Keratinocyte (primary cell): ENCODE measurements around the gene HAPLN1.

Source experiments
- EZH2 ChIP-seq: IDR thresholded peaks from one replicate; pipeline ENCODE4 v1.6.1; 2012; ENCODE audit warnings: inconsistent platforms, mild to moderate bottlenecking, low read length, moderate library complexity
- TF ChIP-seq, protein P1 (sequence below), 3 experiments: IDR thresholded peaks in 1 of 3; conservative IDR thresholded peaks in 1 of 3; optimal IDR thresholded peaks in 1 of 3; 2 replicates in 2 of 3; 3 replicates in 1 of 3; pipeline versions ENCODE3 to v1.5.1; 2011; ENCODE audit warnings: low read length in 3 of 3, mild to moderate bottlenecking in 3 of 3, moderate library complexity in 2 of 3, control low read depth in 1 of 3, inconsistent platforms in 1 of 3; ENCODE audit not compliant: insufficient read depth in 2 of 3; ENCODE audit errors: extremely low read depth in 1 of 3

DNA sequence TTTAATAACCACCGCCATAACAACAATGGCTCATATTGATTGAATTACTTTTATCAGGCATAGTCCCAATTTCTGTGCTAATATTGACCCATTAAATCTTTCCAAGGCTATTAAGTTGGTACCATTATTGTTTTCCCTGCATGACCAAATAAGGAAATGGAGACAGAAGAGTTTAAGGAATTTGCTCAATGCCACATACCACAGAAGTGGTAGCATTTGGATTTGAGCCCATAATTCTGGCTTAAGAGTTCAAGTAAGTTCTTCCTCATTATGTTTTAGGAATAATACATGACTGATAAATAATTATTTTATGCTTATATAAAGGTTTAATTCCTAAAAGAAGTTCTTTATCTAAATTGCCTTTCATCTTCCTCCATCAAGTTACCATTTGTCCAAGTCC is 43.4 kb upstream of the HAPLN1 start:
- TF ChIP-seq, protein P1, sequence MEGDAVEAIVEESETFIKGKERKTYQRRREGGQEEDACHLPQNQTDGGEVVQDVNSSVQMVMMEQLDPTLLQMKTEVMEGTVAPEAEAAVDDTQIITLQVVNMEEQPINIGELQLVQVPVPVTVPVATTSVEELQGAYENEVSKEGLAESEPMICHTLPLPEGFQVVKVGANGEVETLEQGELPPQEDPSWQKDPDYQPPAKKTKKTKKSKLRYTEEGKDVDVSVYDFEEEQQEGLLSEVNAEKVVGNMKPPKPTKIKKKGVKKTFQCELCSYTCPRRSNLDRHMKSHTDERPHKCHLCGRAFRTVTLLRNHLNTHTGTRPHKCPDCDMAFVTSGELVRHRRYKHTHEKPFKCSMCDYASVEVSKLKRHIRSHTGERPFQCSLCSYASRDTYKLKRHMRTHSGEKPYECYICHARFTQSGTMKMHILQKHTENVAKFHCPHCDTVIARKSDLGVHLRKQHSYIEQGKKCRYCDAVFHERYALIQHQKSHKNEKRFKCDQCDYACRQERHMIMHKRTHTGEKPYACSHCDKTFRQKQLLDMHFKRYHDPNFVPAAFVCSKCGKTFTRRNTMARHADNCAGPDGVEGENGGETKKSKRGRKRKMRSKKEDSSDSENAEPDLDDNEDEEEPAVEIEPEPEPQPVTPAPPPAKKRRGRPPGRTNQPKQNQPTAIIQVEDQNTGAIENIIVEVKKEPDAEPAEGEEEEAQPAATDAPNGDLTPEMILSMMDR (optimal IDR thresholded peaks at IDR 0.05 in 1 of 3, IDR thresholded peaks at IDR 0.05 in 1 of 3, conservative IDR thresholded peaks at IDR 0.05 in 1 of 3; ENCODE audit: extremely low read depth in 1 of 3, insufficient read depth in 2 of 3, low read length in 3 of 3), result no peak
- no peak for TF ChIP-seq EZH2
